Measurements from ENCODE around the gene ADGRB2.

The ADGRB2 gene

GRCh38 chr1:31764312-31765040 lies at the start of gene ADGRB2:
Gene ADGRB2, minus strand, starts transcription at chr1:31764340. Its CDS starts 7,119 bp downstream, at chr1:31757221.
- peaks cover 48% of the 10 kb centered on the region for H3K4me1 ChIP-seq (ENCODE audit: insufficient read depth, low read length)
- H3K4me3 ChIP-seq (ENCODE audit: low read length): peak within 1 kb of the TSS; percentile 48
- H3K9me3 ChIP-seq (ENCODE audit: low read length): no peaks in the 10 kb centered on the region
- H3K36me3 ChIP-seq (ENCODE audit: insufficient read depth, low read length): no peaks in the 10 kb centered on the region
- peaks cover 20% of the 10 kb centered on the region for H3K27me3 ChIP-seq (ENCODE audit: insufficient read depth, low read length)
- H2AFZ ChIP-seq (ENCODE audit: low read depth, low read length): no peak within 1 kb of the TSS

- Histone ChIP-seq H3K36me3 (ENCODE audit: insufficient read depth, low read length) (no peaks in the 10 kb centered on the region), H3K4me3 (ENCODE audit: low read length) (no peak overlapping the region), H2AFZ (ENCODE audit: low read depth, low read length) (no peak overlapping the region), H3K4me1 (ENCODE audit: insufficient read depth, low read length) (peaks cover 5% of the 10 kb centered on the region), H3K27me3 (ENCODE audit: insufficient read depth, low read length) (peaks cover 2% of the 10 kb centered on the region), H3K9me3 (ENCODE audit: low read length) (no peaks in the 10 kb centered on the region)
Measured at GRCh38 chr1:31812158-31812829, 48.2 kb upstream of the ADGRB2 start.

- no peak overlapping the region for H2AFZ ChIP-seq (ENCODE audit: low read depth, low read length)
- no peaks in the 10 kb centered on the region for H3K9me3 ChIP-seq (ENCODE audit: low read length)
- H3K27me3 ChIP-seq (ENCODE audit: insufficient read depth, low read length): peaks cover 2% of the 10 kb centered on the region
- H3K4me1 ChIP-seq (ENCODE audit: insufficient read depth, low read length): peaks cover 5% of the 10 kb centered on the region
- H3K36me3 ChIP-seq (ENCODE audit: insufficient read depth, low read length): no peaks in the 10 kb centered on the region
- no peak overlapping the region for H3K4me3 ChIP-seq (ENCODE audit: low read length)
Measured at GRCh38 chr1:31811605-31812004, 47.5 kb upstream of the ADGRB2 start.

GRCh38 chr1:31809698-31810097 lies 45.6 kb upstream of the ADGRB2 start:
- Histone ChIP-seq H3K4me3 (ENCODE audit: low read length) (no peak overlapping the region), H3K36me3 (ENCODE audit: insufficient read depth, low read length) (no peaks in the 10 kb centered on the region)

GRCh38 chr1:31807273-31808048 lies 43.3 kb upstream of the ADGRB2 start:
- Histone ChIP-seq H3K4me3 (ENCODE audit: low read length) (no peak overlapping the region), H3K4me1 (ENCODE audit: insufficient read depth, low read length) (peaks cover 9% of the 10 kb centered on the region)

More at GRCh38 chr1:31809698-31810097, 45.6 kb upstream of the ADGRB2 start:
- Histone ChIP-seq H3K4me1 (ENCODE audit: insufficient read depth, low read length) (peaks cover 5% of the 10 kb centered on the region), H2AFZ (ENCODE audit: low read depth, low read length) (no peak overlapping the region), H3K27me3 (ENCODE audit: insufficient read depth, low read length) (peaks cover 2% of the 10 kb centered on the region), H3K9me3 (ENCODE audit: low read length) (no peaks in the 10 kb centered on the region)

GRCh38 chr1:31805318-31805717 lies 41.2 kb upstream of the ADGRB2 start:
- no peak overlapping the region for H2AFZ ChIP-seq (ENCODE audit: low read depth, low read length)
- peaks cover 4% of the 10 kb centered on the region for H3K4me1 ChIP-seq (ENCODE audit: insufficient read depth, low read length)
- peaks cover 3% of the 10 kb centered on the region for H3K27me3 ChIP-seq (ENCODE audit: insufficient read depth, low read length)
- no peaks in the 10 kb centered on the region for H3K36me3 ChIP-seq (ENCODE audit: insufficient read depth, low read length)
- no peaks in the 10 kb centered on the region for H3K9me3 ChIP-seq (ENCODE audit: low read length)
- H3K4me3 ChIP-seq (ENCODE audit: low read length): no peak overlapping the region

More at GRCh38 chr1:31807273-31808048, 43.3 kb upstream of the ADGRB2 start:
- H3K9me3 ChIP-seq (ENCODE audit: low read length): no peaks in the 10 kb centered on the region
- H2AFZ ChIP-seq (ENCODE audit: low read depth, low read length): no peak overlapping the region
- no peaks in the 10 kb centered on the region for H3K27me3 ChIP-seq (ENCODE audit: insufficient read depth, low read length)
- H3K36me3 ChIP-seq (ENCODE audit: insufficient read depth, low read length): no peaks in the 10 kb centered on the region

- peaks cover 12% of the 10 kb centered on the region for H3K4me1 ChIP-seq (ENCODE audit: insufficient read depth, low read length)
- peaks cover 6% of the 10 kb centered on the region for H3K27me3 ChIP-seq (ENCODE audit: insufficient read depth, low read length)
- no peak overlapping the region for H2AFZ ChIP-seq (ENCODE audit: low read depth, low read length)
- no peak overlapping the region for H3K4me3 ChIP-seq (ENCODE audit: low read length)
- no peaks in the 10 kb centered on the region for H3K9me3 ChIP-seq (ENCODE audit: low read length)
- H3K36me3 ChIP-seq (ENCODE audit: insufficient read depth, low read length): no peaks in the 10 kb centered on the region
Measured at GRCh38 chr1:31804098-31804497, 40.0 kb upstream of the ADGRB2 start.

GRCh38 chr1:31803610-31804009 lies 39.5 kb upstream of the ADGRB2 start:
- no peak overlapping the region for H2AFZ ChIP-seq (ENCODE audit: low read depth, low read length)
- H3K27me3 ChIP-seq (ENCODE audit: insufficient read depth, low read length): peaks cover 11% of the 10 kb centered on the region
- no peaks in the 10 kb centered on the region for H3K9me3 ChIP-seq (ENCODE audit: low read length)
- H3K36me3 ChIP-seq (ENCODE audit: insufficient read depth, low read length): no peaks in the 10 kb centered on the region
- H3K4me1 ChIP-seq (ENCODE audit: insufficient read depth, low read length): peaks cover 17% of the 10 kb centered on the region
- no peak overlapping the region for H3K4me3 ChIP-seq (ENCODE audit: low read length)

GRCh38 chr1:31802190-31803150 lies 38.3 kb upstream of the ADGRB2 start:
- Histone ChIP-seq H3K4me3 (ENCODE audit: low read length) (no peak overlapping the region), H3K4me1 (ENCODE audit: insufficient read depth, low read length) (peaks cover 23% of the 10 kb centered on the region), H3K9me3 (ENCODE audit: low read length) (no peaks in the 10 kb centered on the region), H3K36me3 (ENCODE audit: insufficient read depth, low read length) (no peaks in the 10 kb centered on the region), H3K27me3 (ENCODE audit: insufficient read depth, low read length) (peaks cover 14% of the 10 kb centered on the region), H2AFZ (ENCODE audit: low read depth, low read length) (no peak overlapping the region)

GRCh38 chr1:31801458-31801857 lies 37.3 kb upstream of the ADGRB2 start:
- peaks cover 26% of the 10 kb centered on the region for H3K4me1 ChIP-seq (ENCODE audit: insufficient read depth, low read length)
- no peak overlapping the region for H3K4me3 ChIP-seq (ENCODE audit: low read length)
- no peak overlapping the region for H2AFZ ChIP-seq (ENCODE audit: low read depth, low read length)
- H3K9me3 ChIP-seq (ENCODE audit: low read length): no peaks in the 10 kb centered on the region
- H3K27me3 ChIP-seq (ENCODE audit: insufficient read depth, low read length): peaks cover 14% of the 10 kb centered on the region
- H3K36me3 ChIP-seq (ENCODE audit: insufficient read depth, low read length): no peaks in the 10 kb centered on the region

GRCh38 chr1:31800674-31800967 lies 36.5 kb upstream of the ADGRB2 start:
- no peak overlapping the region for H2AFZ ChIP-seq (ENCODE audit: low read depth, low read length)
- H3K9me3 ChIP-seq (ENCODE audit: low read length): no peaks in the 10 kb centered on the region
- H3K4me3 ChIP-seq (ENCODE audit: low read length): no peak overlapping the region

GRCh38 chr1:31799895-31800673 lies 35.9 kb upstream of the ADGRB2 start:
- no peak overlapping the region for H2AFZ ChIP-seq (ENCODE audit: low read depth, low read length)
- peaks cover 26% of the 10 kb centered on the region for H3K4me1 ChIP-seq (ENCODE audit: insufficient read depth, low read length)
- H3K36me3 ChIP-seq (ENCODE audit: insufficient read depth, low read length): no peaks in the 10 kb centered on the region
- H3K27me3 ChIP-seq (ENCODE audit: insufficient read depth, low read length): peaks cover 16% of the 10 kb centered on the region
- no peaks in the 10 kb centered on the region for H3K9me3 ChIP-seq (ENCODE audit: low read length)
- H3K4me3 ChIP-seq (ENCODE audit: low read length): no peak overlapping the region

More at GRCh38 chr1:31800674-31800967, 36.5 kb upstream of the ADGRB2 start:
- peaks cover 16% of the 10 kb centered on the region for H3K27me3 ChIP-seq (ENCODE audit: insufficient read depth, low read length)
- H3K36me3 ChIP-seq (ENCODE audit: insufficient read depth, low read length): no peaks in the 10 kb centered on the region
- H3K4me1 ChIP-seq (ENCODE audit: insufficient read depth, low read length): peaks cover 26% of the 10 kb centered on the region

All from neuron (in vitro differentiated cells).